HG02623 (cell line): ENCODE results near the gene TM4SF5.

Experiments used
- ATAC-seq: cut with Tn5 transposase; IDR thresholded peaks from one replicate; pipeline ENCODE4 v1.9.1; 2021; ENCODE audit warnings: moderate library complexity; ENCODE audit not compliant: unreplicated experiment

The TM4SF5 gene

DNA sequence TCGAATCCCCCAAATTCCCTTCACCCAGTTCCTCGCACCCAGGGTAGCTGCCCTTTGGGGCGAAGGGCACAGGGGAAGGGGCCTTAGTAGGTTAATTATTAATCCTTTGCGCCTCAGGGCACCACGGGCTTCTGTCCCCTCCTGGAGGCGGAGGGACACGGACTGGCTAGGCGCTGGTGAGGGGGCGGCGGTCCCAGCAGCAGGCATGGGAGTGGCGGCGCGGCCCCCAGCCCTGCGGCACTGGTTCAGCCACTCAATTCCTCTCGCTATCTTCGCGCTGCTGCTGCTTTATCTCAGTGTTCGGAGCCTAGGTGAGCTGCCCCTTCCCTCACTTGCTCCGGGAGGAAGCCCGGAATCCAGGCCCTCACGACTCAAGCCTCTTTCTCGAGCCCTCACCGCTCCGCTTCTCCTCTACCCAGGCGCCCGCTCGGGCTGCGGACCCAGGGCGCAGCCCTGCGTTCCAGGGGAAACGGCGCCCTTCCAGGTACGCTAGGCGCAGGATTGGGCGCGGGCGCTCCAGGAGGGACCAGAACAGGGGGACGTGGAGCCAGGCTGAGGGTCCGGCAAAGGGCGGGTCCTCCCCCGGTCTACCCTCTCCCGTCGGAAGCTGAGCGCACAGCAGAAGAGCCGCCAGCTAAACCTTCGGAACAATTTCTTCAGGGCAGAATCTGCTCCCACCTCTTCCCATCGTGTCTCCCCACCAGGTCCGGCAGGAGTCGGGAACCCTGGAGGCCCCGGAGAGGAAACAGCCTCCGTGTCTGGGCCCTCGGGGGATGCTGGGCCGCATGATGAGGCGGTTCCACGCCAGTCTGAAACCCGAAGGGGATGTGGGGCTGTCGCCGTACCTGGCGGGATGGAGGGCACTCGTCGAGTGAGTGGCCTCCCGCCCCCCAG is 17.4 kb downstream of the TM4SF5 start, which contains the start of gene GLTPD2:
GLTPD2 (plus strand) TSS at position 158 of the 894 bp plus-strand sequence; CDS start at position 206, 48 bp downstream.
- ATAC-seq = no peak

DNA sequence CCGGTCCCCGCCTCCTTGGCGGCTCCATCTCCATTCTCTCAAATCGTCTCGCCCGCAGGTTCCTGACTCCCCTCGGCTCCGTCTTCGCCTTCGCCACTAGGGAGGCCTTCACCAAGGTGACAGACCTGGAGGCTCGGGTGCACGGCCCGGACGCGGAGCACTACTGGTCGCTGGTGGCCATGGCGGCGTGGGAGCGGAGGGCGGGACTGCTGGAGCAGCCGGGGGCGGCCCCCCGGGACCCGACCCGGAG is 17.9 kb downstream of the TM4SF5 start:
- ATAC-seq = no peak

GRCh38 chr17:4789951-4790704 is 18.4 kb downstream of the TM4SF5 start:
- ATAC-seq = peak; percentile 73

- ATAC-seq = no peak
Observed at GRCh38 chr17:4790705-4791088, 19.0 kb downstream of the TM4SF5 start.

GRCh38 chr17:4795168-4795567 is 23.5 kb downstream of the TM4SF5 start:
- no peak for ATAC-seq

DNA sequence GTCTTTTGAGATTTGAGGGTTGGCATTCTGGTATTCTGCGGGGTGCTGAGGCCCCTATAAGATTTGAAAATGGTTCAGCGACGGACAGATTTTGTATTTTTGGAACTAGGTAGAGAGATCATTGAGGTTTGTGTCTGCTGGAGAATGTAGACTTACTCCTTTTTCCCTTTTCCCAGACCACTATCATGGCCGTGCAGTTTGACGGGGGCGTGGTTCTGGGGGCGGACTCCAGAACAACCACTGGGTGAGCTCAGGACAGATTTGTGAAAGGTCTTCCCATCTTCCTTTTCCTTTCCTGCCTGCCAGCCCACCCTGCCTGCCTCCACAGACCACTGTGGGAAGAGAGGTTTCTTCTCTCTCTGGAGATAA is 24.9 kb downstream of the TM4SF5 start:
- no peak for ATAC-seq

GRCh38 chr17:4800462-4801196 is 28.9 kb downstream of the TM4SF5 start:
- no peak for ATAC-seq

- no peak for ATAC-seq
Observed at GRCh38 chr17:4802228-4802627, 30.5 kb downstream of the TM4SF5 start, which contains the start of gene C17orf114. Gene C17orf114, minus strand, starts transcription at chr17:4802328.

DNA sequence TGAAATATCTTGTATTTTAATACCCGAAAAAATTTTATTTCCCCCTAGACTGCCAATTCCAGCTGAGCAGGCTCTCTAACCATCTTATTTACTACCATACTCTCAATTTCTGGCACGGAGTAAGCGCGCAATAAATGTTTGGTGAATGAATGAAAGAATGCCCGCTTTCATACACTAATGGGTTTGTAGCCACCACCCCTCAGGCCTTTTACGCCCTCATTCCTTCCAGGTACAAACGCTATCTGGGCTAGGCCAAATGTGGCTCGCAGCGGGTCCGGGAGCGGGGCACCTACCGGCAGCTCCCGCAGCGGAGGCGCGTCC is 34.7 kb downstream of the TM4SF5 start:
- no peak for ATAC-seq

DNA sequence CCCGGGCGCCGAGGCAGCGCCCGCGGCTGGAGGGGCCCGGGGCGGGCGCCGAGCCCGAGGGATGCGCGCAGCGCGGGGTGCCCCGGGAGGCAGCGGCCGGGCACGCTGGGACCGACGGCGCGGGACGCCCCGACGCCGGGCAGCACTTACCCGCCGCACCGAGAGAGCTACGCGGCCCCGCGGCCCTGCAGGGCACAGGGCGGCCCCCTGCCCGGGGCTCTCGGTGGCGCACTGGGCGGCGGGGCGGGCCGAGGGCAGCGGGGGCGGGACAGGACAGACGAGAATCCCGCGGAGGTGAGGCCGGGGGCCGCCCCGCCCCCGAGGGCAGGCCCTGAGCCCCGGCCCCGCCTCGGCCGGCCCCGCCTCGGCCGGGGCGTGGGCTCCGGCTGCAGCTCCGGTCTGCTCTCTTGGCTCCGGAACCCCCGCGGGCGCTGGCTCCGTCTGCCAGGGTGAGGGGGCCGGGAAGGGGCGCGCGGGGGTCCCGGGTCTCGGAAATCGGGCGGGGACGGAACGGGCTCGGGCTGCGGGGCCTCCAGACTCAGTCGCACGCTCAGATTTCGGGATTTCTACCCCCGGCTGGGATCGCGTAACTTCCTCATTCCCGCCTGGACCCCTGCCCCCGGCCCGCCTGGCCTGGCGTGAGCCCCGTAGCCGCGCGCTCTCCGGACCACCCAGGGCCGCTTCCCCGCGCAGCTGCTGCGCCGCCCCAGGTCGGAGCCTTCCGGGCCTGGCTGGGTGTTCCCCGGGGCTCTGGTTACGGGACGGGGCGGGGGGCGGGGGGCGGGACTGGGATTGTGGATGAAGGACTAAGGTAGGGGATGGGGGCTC is 35.3 kb downstream of the TM4SF5 start, which contains the start of gene PLD2:
PLD2 (plus strand) TSS at position 376 of the 828 bp plus-strand sequence. CDS start 621 bp downstream, outside the sequence.
- peak; percentile 92 for ATAC-seq

- ATAC-seq = no peak
Observed at GRCh38 chr17:4807605-4808377, 36.1 kb downstream of the TM4SF5 start.

DNA sequence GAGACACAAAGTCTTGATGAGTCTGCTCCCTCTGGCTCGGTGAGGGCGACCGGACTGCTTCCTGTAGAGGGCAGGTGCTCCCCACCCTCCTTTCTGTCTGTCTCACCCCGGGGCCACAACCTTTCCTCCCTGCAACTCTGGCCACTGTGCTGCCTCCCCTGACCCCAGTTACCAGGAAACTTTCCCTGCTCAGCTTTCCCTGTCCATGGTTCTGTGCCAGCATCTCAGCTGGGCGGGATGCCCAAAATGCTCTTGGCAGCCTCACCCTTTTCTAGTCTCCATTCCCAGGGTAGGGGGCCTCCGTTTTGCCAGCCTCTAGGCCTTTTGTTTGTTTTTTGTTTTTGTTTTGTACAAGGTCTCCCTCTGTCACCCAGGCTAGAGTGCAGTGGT is 36.7 kb downstream of the TM4SF5 start:
- no peak for ATAC-seq

- ATAC-seq = no peak
Observed at GRCh38 chr17:4810696-4811290, 39.1 kb downstream of the TM4SF5 start.

- no peak for ATAC-seq
Observed at GRCh38 chr17:4811471-4811870, 39.8 kb downstream of the TM4SF5 start.

DNA sequence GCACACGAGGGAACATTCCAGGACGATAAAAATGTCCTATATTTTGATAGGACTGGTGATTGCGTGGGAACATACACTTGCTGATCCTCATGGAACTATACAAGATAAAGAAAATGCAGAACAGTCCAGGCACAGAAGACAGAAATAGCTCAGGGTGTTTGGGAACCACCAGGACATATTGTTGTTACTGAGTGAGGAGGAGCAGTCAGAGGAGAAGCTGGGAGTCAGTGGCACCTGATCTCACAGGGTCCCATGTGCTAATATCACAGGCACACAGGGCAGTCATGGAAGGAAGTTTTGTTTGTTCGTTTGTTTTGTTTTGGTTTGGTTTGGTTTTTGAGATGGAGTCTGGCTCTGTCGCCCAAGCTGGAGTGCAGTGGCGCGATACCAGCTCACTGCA is 41.0 kb downstream of the TM4SF5 start:
- ATAC-seq = no peak

DNA sequence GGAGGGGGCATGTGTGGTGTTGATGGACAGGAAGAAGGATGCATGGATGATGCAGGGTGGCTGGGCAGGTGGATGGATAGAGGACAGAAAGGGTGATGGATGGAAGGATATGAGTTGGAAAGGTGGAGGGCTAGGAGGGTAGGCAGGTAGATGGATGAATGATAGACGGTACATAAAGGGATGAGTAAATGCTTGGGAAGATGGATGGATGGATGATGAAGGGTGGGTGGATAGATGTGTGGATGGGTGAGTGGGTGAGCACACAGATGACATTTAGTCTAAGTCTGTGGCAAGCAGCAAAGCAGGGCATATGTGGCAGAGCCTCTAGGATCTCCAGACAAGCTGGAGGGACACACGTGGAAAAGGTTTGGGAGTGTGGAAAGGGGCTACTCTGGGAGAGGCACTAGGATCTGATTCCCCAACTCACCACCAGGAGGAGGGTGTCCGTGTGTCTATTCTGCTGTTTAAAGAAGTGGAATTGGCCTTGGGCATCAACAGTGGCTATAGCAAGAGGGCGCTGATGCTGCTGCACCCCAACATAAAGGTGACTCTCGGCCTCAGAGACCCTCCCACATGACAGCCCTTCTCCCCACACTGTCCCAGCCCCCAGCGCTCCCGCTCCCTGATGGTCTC is 43.5 kb downstream of the TM4SF5 start:
- ATAC-seq = no peak

GRCh38 chr17:4816826-4817225 is 45.1 kb downstream of the TM4SF5 start:
- ATAC-seq = no peak

DNA sequence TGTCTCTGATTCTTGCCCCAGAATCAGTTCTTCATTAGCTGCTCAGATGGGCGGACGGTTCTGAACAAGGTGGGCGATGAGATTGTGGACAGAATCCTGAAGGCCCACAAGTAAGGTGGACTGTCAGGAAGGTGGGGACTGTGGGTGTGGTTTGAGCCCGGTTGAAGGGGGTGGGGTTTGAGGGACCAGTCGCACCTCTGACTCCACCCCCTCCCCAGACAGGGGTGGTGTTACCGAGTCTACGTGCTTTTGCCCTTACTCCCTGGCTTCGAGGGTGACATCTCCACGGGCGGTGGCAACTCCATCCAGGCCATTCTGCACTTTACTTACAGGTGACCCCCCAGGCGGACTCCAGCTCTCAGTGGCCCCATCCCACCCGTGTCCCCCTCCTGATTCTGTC is 46.6 kb downstream of the TM4SF5 start:
- ATAC-seq = no peak

GRCh38 chr17:4822835-4823234 is 51.1 kb downstream of the TM4SF5 start:
- no peak for ATAC-seq
